SK-N-SH treated with all-trans-retinoic acid at 6 μM for 48 hours (cell line): ENCODE data around the gene PCP4.

Source experiments
- ARNTL ChIP-seq: fragments of 450-650 bp; formaldehyde crosslinking; IDR thresholded peaks from 2 replicates; pipeline ENCODE4 v1.5.0; 2020; ENCODE audit warnings: low read depth, mild to moderate bottlenecking, moderate library complexity, borderline replicate concordance
- TCF4 ChIP-seq: fragments of 250-450 bp; sonication (Bioruptor Pico); IDR thresholded peaks from 2 replicates; pipeline ENCODE4 v1.8.0; 2021; ENCODE audit warnings: mild to moderate bottlenecking, moderate library complexity, borderline replicate concordance
- TF ChIP-seq, protein P1 (sequence below): fragments of 250-450 bp; sonication (Bioruptor Pico); IDR thresholded peaks from 2 replicates; pipeline ENCODE4 v1.8.0; 2020; ENCODE audit warnings: mild to moderate bottlenecking, moderate library complexity, borderline replicate concordance

- TF ChIP-seq ARNTL (no peak), TCF4 (CRISPR knock-in tag) (no peak)
- TF ChIP-seq, protein P1, sequence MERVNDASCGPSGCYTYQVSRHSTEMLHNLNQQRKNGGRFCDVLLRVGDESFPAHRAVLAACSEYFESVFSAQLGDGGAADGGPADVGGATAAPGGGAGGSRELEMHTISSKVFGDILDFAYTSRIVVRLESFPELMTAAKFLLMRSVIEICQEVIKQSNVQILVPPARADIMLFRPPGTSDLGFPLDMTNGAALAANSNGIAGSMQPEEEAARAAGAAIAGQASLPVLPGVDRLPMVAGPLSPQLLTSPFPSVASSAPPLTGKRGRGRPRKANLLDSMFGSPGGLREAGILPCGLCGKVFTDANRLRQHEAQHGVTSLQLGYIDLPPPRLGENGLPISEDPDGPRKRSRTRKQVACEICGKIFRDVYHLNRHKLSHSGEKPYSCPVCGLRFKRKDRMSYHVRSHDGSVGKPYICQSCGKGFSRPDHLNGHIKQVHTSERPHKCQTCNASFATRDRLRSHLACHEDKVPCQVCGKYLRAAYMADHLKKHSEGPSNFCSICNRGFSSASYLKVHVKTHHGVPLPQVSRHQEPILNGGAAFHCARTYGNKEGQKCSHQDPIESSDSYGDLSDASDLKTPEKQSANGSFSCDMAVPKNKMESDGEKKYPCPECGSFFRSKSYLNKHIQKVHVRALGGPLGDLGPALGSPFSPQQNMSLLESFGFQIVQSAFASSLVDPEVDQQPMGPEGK (CRISPR knock-in tag): no peak
Observed at GRCh38 chr21:39932335-39932734, 65.1 kb downstream of the PCP4 start.
